SK-N-SH (cell line): Measurements from ENCODE around the gene TBC1D17. TPM values are rescaled to one million over a fixed set of nuclear protein-coding genes. Genes with fewer than 3 reads are reported as not detected.

Source experiments
- CTCF ChIA-PET: fragments of 300-600, 350-600 bp; formaldehyde crosslinking; extraction: SDS; loops from one replicate; lab custom pipeline; 2021; lab: Yijun Ruan, JAX
- POLR2A ChIA-PET: fragments of 350-600 bp; sonication (Branson Sonifier 250); formaldehyde crosslinking; extraction: SDS; loops from one replicate; lab custom pipeline; 2020; ENCODE audit warnings: antibody characterized with exemption, inconsistent platforms; lab: Yijun Ruan, JAX
- DNase-seq: peaks from one replicate; pipeline ENCODE4 v3.0.0; 2012
- H2AFZ ChIP-seq: fragments of 200-600 bp; sonication (generic); 2 replicates; pipeline ENCODE4 v1.8.1; 2016; ENCODE audit warnings: antibody characterized with exemption, mild to moderate bottlenecking, low read depth
- H3F3A ChIP-seq: fragments of 200-600 bp; sonication (generic); replicated peaks from 2 replicates; pipeline ENCODE3; 2016; ENCODE audit warnings: antibody characterized with exemption, mild to moderate bottlenecking; ENCODE audit not compliant: insufficient read depth
- H3K27ac ChIP-seq, 2 experiments: fragments of 200-500 bp in 1 of 2; fragments of 200-600 bp in 1 of 2; sonication (Bioruptor generic) in 1 of 2; sonication (generic), shearing (Covaris generic) in 1 of 2; 2 replicates each; pipeline versions ENCODE4 v1.5.1 to v1.6.1; 2014 to 2016; ENCODE audit warnings: low read depth in 2 of 2, inconsistent platforms in 1 of 2, low read length in 1 of 2, mild to moderate bottlenecking in 1 of 2, mixed read lengths in 1 of 2
- H3K27me3 ChIP-seq: fragments of 200-600 bp; sonication (generic), shearing (Covaris generic); 2 replicates; pipeline ENCODE4 v1.6.1; 2016; ENCODE audit warnings: mixed run types; ENCODE audit not compliant: insufficient read depth
- H3K36me3 ChIP-seq, 2 experiments: fragments of 200-500 bp in 1 of 2; fragments of 200-600 bp in 1 of 2; sonication (Bioruptor generic) in 1 of 2; sonication (generic) in 1 of 2; replicated peaks in 1 of 2; 2 replicates each; pipeline versions ENCODE3 to v1.5.1; 2014 to 2016; ENCODE audit warnings: low read length in 1 of 2, mild to moderate bottlenecking in 1 of 2; ENCODE audit not compliant: insufficient read depth in 2 of 2, control insufficient read depth in 1 of 2
- H3K4me1 ChIP-seq, 2 experiments: fragments of 200-500 bp in 1 of 2; fragments of 200-600 bp in 1 of 2; sonication (Bioruptor generic) in 1 of 2; sonication (generic), shearing (Covaris generic) in 1 of 2; 2 replicates each; pipeline versions ENCODE4 v1.5.1 to v1.6.1; 2014 to 2016; ENCODE audit warnings: low read depth in 1 of 2, low read length in 1 of 2, mixed run types in 1 of 2; ENCODE audit not compliant: insufficient read depth in 2 of 2, control insufficient read depth in 1 of 2
- H3K4me2 ChIP-seq: fragments of 200-600 bp; sonication (generic), shearing (Covaris generic); 2 replicates; pipeline ENCODE4 v1.6.1; 2017; ENCODE audit warnings: mixed run types
- H3K4me3 ChIP-seq, 2 experiments: fragments of 200-500 bp in 1 of 2; fragments of 200-600 bp in 1 of 2; sonication (Bioruptor generic) in 1 of 2; sonication (generic), shearing (Covaris generic) in 1 of 2; 2 replicates each; pipeline versions ENCODE4 v1.5.1 to v1.8.1; 2014 to 2016; ENCODE audit warnings: low read depth in 2 of 2, inconsistent platforms in 1 of 2, low read length in 1 of 2, mild to moderate bottlenecking in 1 of 2, mixed read lengths in 1 of 2, moderate library complexity in 1 of 2
- H3K79me2 ChIP-seq: fragments of 200-600 bp; sonication (generic); 2 replicates; pipeline ENCODE4 v1.8.1; 2017; ENCODE audit warnings: mild to moderate bottlenecking; ENCODE audit not compliant: insufficient read depth
- H3K9ac ChIP-seq: fragments of 200-600 bp; sonication (generic); 2 replicates; pipeline ENCODE4 v1.6.1; 2017; ENCODE audit warnings: mixed run types
- H3K9me2 ChIP-seq: fragments of 200-600 bp; sonication (generic); 2 replicates; pipeline ENCODE4 v1.6.1; 2017; ENCODE audit warnings: mixed run types
- H3K9me3 ChIP-seq: fragments of 200-600 bp; sonication (generic); 2 replicates; pipeline ENCODE4 v1.6.1; 2017; ENCODE audit warnings: mixed run types, mild to moderate bottlenecking, moderate library complexity
- H4K20me1 ChIP-seq: fragments of 200-600 bp; sonication (generic); 2 replicates; pipeline ENCODE4 v1.6.1; 2017; ENCODE audit warnings: mild to moderate bottlenecking, mixed run types; ENCODE audit not compliant: insufficient read depth
- FOXM1 ChIP-seq: IDR thresholded peaks from 2 replicates; pipeline ENCODE4 v1.4.0; 2012; ENCODE audit warnings: low read depth, mild to moderate bottlenecking
- GATA2 ChIP-seq: sonication (generic); formaldehyde crosslinking; IDR thresholded peaks from 2 replicates; pipeline ENCODE4 v1.5.0; 2020; ENCODE audit warnings: mild to moderate bottlenecking, missing genetic modification reagents
- JUND ChIP-seq: IDR thresholded peaks from 2 replicates; pipeline ENCODE4 v1.4.0; 2012
- MEF2A ChIP-seq: IDR thresholded peaks from 2 replicates; pipeline ENCODE4 v1.4.0; 2012; ENCODE audit warnings: low read depth, borderline replicate concordance
- MXI1 ChIP-seq: IDR thresholded peaks from 2 replicates; pipeline ENCODE4 v1.6.1; 2012; ENCODE audit warnings: mild to moderate bottlenecking, low read depth, low read length, improper control_type of control experiment
- POLR2AphosphoS5 ChIP-seq: IDR thresholded peaks from 2 replicates; pipeline ENCODE4 v1.6.1; 2012; ENCODE audit warnings: low read depth, low read length
- RAD21 ChIP-seq: IDR thresholded peaks from 2 replicates; pipeline ENCODE4 v1.6.1; 2012; ENCODE audit warnings: mild to moderate bottlenecking, low read length
- RFX5 ChIP-seq: IDR thresholded peaks from 2 replicates; pipeline ENCODE4 v1.6.1; 2012; ENCODE audit warnings: mild to moderate bottlenecking, improper control_type of control experiment, low read length
- SIN3A ChIP-seq: IDR thresholded peaks from 2 replicates; pipeline ENCODE4 v1.6.1; 2012; ENCODE audit warnings: low read depth, mild to moderate bottlenecking, low read length, moderate library complexity, borderline replicate concordance
- TCF12 ChIP-seq: IDR thresholded peaks from 2 replicates; pipeline ENCODE4 v1.4.0; 2012
- WGBS: methylation state at CpG from one replicate; pipeline ENCODE4 v1.1.6; 2017; ENCODE audit warnings: low lambda C conversion rate; 5-methylcytosine and 5-hydroxymethylcytosine counted together
- polyA plus RNA-seq, 3 experiments: library from polyadenylated mRNA; depleted of rRNA; stranded (reverse); fragments of >200 nt; gene quantifications; 2 replicates each; pipeline ENCODE4 v1.2.3, GENCODE V29; 2012
- TF ChIP-seq, protein P1 (sequence below): IDR thresholded peaks from 2 replicates; pipeline ENCODE4; 2012
- TF ChIP-seq, protein P2 (sequence below): IDR thresholded peaks from 2 replicates; pipeline ENCODE4 v1.6.1; 2012; ENCODE audit warnings: mild to moderate bottlenecking, low read depth, low read length, moderate library complexity

Gene TBC1D17
- polyA plus RNA-seq, 1 of the 3 experiments (the other 2 are of a cell fraction), result 28.3 TPM

DNA sequence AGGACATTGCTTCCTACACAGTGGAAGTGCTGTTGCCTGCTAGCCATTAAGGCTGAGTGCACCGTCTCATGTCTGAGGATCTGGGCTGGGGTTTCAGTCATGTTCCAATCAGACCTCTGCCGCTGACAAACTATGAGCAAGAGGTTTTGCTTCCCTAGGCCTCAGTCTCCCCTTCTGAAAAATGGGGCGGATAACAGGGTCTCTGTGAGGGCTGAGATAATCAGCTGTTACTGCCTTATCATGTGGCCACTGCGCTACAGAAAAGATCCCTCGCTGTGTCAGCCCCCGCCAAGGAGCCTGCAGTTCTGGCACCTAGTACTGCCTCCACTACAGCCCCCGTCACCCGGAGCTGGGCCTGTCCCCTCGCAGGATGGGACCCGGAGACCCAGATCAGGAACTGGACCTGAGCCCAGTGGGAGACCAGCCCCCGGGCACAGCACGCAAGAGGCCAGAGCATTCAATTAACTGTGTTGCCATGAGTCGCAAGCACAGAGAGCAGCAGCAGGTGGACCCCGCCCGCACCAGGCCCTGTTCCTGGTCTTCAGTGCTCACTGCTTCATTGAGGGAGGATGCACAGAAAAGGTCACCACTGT lies 7.1 kb upstream of the TBC1D17 start:
- H3K27me3 ChIP-seq, result no peaks in the 10 kb centered on the region
- peaks cover 47% of the 10 kb centered on the region for H3K79me2 ChIP-seq
- no peaks in the 10 kb centered on the region for H3K9me3 ChIP-seq
- 77% methylated on average over 7 of the region's 15 CpGs for WGBS
- peaks cover 6 to 23% of the 10 kb centered on the region in 2 experiments for H3K36me3 ChIP-seq
- peak overlapping the region; percentile 67 to 98 for H3K27ac ChIP-seq
- CTCF ChIA-PET, result no interaction called here
- peaks cover 21% of the 10 kb centered on the region for H3F3A ChIP-seq
- peak overlapping the region; percentile 85 for H3K4me2 ChIP-seq
- H4K20me1 ChIP-seq, result no peaks in the 10 kb centered on the region
- POLR2A ChIA-PET, result interaction anchor here (1.7 kb wide), 1 partner anchor 57 kb away, joined by 6 read pairs; the partner anchor contains the start of gene FUZ
- peak overlapping the region; percentile 53 to 63 for H3K4me3 ChIP-seq
- DNase-seq, result no peak
- no peak overlapping the region for H2AFZ ChIP-seq
- H3K9ac ChIP-seq, result peak overlapping the region; percentile 48
- H3K4me1 ChIP-seq, result peaks cover 27 to 47% of the 10 kb centered on the region in 2 experiments
- H3K9me2 ChIP-seq, result no peaks in the 10 kb centered on the region
- TF ChIP-seq RFX5 (0 out of 2 replicates have a peak, but pooled peaks have one; percentile 7), RAD21 (no peak), GATA2 (CRISPR knock-in tag) (peak; percentile 29; the same call in 1 of the 2 replicates)
- TF ChIP-seq, all 33 proteins: peak for 2

- no peak for TF ChIP-seq TCF12
- TF ChIP-seq FOXM1, result no peak
- no peak for TF ChIP-seq RFX5
- TF ChIP-seq, protein P1, sequence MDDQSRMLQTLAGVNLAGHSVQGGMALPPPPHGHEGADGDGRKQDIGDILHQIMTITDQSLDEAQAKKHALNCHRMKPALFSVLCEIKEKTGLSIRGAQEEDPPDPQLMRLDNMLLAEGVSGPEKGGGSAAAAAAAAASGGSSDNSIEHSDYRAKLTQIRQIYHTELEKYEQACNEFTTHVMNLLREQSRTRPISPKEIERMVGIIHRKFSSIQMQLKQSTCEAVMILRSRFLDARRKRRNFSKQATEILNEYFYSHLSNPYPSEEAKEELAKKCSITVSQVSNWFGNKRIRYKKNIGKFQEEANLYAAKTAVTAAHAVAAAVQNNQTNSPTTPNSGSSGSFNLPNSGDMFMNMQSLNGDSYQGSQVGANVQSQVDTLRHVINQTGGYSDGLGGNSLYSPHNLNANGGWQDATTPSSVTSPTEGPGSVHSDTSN, result no peak; the same call in 1 of the 2 replicates
- Histone ChIP-seq H3K4me3 (no peak overlapping the region), H3K4me1 (peaks cover 19 to 42% of the 10 kb centered on the region in 2 experiments), H3K79me2 (peaks cover 45% of the 10 kb centered on the region), H3K9me2 (no peaks in the 10 kb centered on the region), H3K9me3 (no peaks in the 10 kb centered on the region), H3F3A (peaks cover 17% of the 10 kb centered on the region), H3K27ac (peak overlapping the region in 1 of 2 experiments; percentile 98; a peak in 2 of 4 replicates), H3K9ac (no peak overlapping the region), H3K4me2 (no peak overlapping the region), H4K20me1 (no peaks in the 10 kb centered on the region), H2AFZ (no peak overlapping the region), H3K27me3 (no peaks in the 10 kb centered on the region), H3K36me3 (peaks cover 6 to 23% of the 10 kb centered on the region in 2 experiments)
- CTCF ChIA-PET, result interaction anchor here (1.0 kb wide), 1 partner anchor 481 kb away, joined by 3 read pairs; no protein-coding TSS in a partner anchor
- POLR2A ChIA-PET, result no interaction called here
- no peak for DNase-seq
- WGBS, result 91% methylated on average over 12 of the region's 17 CpGs
These were observed 6.0 kb upstream of the TBC1D17 start for GRCh38 chr19:49871349-49871985.

DNA sequence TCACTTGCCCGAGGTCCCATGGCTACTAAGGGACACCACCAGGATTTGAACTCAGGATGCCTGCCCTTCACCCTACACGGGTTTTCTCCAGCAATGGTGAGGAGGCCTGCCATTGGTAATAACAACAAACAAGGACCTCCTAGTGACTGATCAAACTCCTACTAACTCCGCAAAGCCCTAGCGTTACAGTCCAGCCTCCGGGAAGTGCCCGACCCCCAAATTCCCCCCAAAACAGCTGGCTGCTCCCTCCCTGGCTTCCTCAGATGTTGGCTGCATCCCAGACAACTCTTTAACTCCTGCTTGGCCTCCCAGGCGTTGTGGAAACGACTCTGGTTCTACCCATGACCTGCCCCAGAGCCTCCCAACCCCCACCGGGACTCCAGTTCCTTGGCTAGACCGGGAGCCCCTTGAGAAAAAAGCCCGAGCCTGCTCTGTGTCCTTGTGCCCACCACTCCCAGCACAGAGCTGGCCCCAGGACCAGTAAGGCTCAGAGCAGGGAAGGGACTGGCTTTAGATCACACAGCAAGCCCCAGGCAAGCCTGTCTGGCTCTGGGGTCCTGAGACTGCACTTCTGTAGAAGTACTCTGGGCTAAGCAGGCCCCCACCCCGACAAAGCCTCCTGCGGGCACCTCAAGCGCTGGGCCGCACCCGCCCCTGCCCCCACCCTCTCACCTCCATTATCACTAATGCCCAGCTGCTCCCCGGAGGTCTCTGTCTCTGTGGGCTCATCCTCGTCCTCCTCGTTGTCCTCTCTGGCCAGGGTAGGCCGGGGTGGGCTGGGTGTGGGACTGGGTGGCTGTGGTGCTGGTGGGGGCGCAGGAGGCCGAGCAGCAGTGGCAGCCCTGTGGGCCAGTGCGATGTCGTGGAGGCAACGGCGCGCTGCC lies 5.0 kb upstream of the TBC1D17 start:
- Histone ChIP-seq H3K9me2 (no peaks in the 10 kb centered on the region), H3K9ac (no peak overlapping the region), H3K36me3 (peaks cover 6 to 23% of the 10 kb centered on the region in 2 experiments), H3K79me2 (peaks cover 40% of the 10 kb centered on the region), H3K9me3 (no peaks in the 10 kb centered on the region), H3K4me2 (no peak overlapping the region), H3K4me1 (peaks cover 19 to 40% of the 10 kb centered on the region in 2 experiments), H3K27me3 (no peaks in the 10 kb centered on the region), H4K20me1 (no peaks in the 10 kb centered on the region), H3K4me3 (no peak overlapping the region), H3F3A (peaks cover 14% of the 10 kb centered on the region), H2AFZ (no peak overlapping the region), H3K27ac (no peak overlapping the region; a peak in 1 of 4 replicates)
- TF ChIP-seq POLR2AphosphoS5, result no peak
- TF ChIP-seq, protein P2, sequence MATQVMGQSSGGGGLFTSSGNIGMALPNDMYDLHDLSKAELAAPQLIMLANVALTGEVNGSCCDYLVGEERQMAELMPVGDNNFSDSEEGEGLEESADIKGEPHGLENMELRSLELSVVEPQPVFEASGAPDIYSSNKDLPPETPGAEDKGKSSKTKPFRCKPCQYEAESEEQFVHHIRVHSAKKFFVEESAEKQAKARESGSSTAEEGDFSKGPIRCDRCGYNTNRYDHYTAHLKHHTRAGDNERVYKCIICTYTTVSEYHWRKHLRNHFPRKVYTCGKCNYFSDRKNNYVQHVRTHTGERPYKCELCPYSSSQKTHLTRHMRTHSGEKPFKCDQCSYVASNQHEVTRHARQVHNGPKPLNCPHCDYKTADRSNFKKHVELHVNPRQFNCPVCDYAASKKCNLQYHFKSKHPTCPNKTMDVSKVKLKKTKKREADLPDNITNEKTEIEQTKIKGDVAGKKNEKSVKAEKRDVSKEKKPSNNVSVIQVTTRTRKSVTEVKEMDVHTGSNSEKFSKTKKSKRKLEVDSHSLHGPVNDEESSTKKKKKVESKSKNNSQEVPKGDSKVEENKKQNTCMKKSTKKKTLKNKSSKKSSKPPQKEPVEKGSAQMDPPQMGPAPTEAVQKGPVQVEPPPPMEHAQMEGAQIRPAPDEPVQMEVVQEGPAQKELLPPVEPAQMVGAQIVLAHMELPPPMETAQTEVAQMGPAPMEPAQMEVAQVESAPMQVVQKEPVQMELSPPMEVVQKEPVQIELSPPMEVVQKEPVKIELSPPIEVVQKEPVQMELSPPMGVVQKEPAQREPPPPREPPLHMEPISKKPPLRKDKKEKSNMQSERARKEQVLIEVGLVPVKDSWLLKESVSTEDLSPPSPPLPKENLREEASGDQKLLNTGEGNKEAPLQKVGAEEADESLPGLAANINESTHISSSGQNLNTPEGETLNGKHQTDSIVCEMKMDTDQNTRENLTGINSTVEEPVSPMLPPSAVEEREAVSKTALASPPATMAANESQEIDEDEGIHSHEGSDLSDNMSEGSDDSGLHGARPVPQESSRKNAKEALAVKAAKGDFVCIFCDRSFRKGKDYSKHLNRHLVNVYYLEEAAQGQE, result no peak
- TF ChIP-seq RAD21, result no peak
- no peak for TF ChIP-seq SIN3A
- no peak for TF ChIP-seq JUND
- no peak for TF ChIP-seq MXI1
- no peak for TF ChIP-seq MEF2A
- ChIA-PET CTCF (no interaction called here), POLR2A (no interaction called here)
- 96% methylated on average over 19 of the region's 27 CpGs for WGBS
- no peak for DNase-seq
